MM.1S (cell line): ENCODE measurements around the gene TMSB10.

Source experiments
- CTCF ChIP-seq: fragments of 300-600 bp; sonication (generic); IDR thresholded peaks from 2 replicates; pipeline ENCODE4 v1.5.1; 2016; ENCODE audit warnings: antibody characterized with exemption, low read length, mixed read lengths
- EZH2 ChIP-seq: fragments of 300-600 bp; sonication (generic); optimal IDR thresholded peaks from 2 replicates; pipeline ENCODE3; 2017; ENCODE audit warnings: low read depth, mild to moderate bottlenecking, antibody characterized with exemption, low read length, mixed read lengths

DNA sequence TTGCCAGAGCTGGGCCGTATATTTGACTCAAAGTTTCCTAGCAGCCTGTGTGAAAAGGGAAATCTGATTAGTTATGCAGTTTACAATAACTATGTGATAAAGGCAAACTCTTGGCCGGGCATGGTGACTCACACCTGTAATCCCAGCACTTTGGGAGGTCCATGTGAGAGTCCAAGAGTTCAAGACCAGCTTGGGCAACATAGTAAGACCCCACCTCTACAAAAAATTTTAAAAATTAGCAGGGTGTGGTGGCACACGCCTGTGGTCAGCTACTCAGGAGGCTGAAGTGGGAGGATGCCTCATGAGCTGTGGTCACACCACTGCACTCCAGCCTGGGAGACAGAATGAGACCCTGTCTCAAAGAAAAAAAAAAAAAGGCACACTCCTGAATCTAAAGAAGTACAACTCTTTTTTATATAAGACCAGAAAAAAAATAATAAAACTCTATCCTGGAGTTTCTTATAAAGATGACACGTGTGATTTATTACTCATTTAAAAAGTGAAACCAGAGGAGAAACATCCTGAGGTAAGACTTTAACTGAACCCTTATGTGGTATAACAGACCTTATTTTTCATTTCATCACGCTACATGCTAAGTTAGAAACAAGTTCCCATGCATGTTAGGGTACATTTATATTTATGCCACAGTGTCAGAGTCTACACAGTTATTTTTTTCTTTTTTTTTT lies 32.9 kb downstream of the TMSB10 start:
- no peak for TF ChIP-seq CTCF
- no peak for TF ChIP-seq EZH2
